Transverse colon (tissue), 4 donors: Measurements from ENCODE around the gene FANCC. TPM values are rescaled to one million over a fixed set of nuclear protein-coding genes. Genes with fewer than 3 reads are reported as not detected.

Experiments used
- DNase-seq: peaks from one replicate; pipeline ENCODE4 v3.0.0-alpha.2; 2019
- H3K27ac ChIP-seq, 4 donors: fragments of 200-600 bp; sonication (generic); 2 replicates each; pipeline ENCODE4 v1.5.1; 2016 to 2018; ENCODE audit warnings: inconsistent platforms in 4 of 4
- H3K27me3 ChIP-seq: fragments of 200-600 bp; sonication (generic); 2 replicates; pipeline ENCODE4 v1.5.1; 2017; ENCODE audit warnings: inconsistent platforms
- H3K36me3 ChIP-seq, 4 donors: fragments of 200-600 bp; sonication (generic); 2 replicates each; pipeline ENCODE4 v1.5.1; 2017 to 2019; ENCODE audit warnings: inconsistent platforms in 4 of 4
- H3K4me1 ChIP-seq, 4 donors: fragments of 200-600 bp; sonication (generic); 2 replicates each; pipeline ENCODE4 v1.5.1; 2017 to 2020; ENCODE audit warnings: inconsistent platforms in 4 of 4
- H3K4me3 ChIP-seq, 4 donors: fragments of 200-600 bp; sonication (generic); 1 replicate in 1 of 4; 2 replicates in 3 of 4; pipeline versions ENCODE4 v1.5.1 to v1.6.1; 2017 to 2019; ENCODE audit warnings: inconsistent platforms in 4 of 4
- H3K9me3 ChIP-seq, 2 donors: fragments of 200-600 bp; sonication (generic); 2 replicates each; pipeline ENCODE4 v1.5.1; 2017 to 2019; ENCODE audit warnings: inconsistent platforms in 2 of 2
- EP300 ChIP-seq: sonication (generic); formaldehyde crosslinking; IDR thresholded peaks from one replicate; pipeline ENCODE4 v1.6.1; 2017; ENCODE audit warnings: antibody characterized with exemption, low read depth
- POLR2A ChIP-seq: fragments of 450-650 bp; IDR thresholded peaks from one replicate; pipeline ENCODE4 v1.6.1; 2016; ENCODE audit warnings: antibody characterized with exemption, mild to moderate bottlenecking, moderate library complexity
- POLR2AphosphoS5 ChIP-seq, 3 donors: sonication (generic); formaldehyde crosslinking; IDR thresholded peaks; one replicate each; pipeline ENCODE4 v1.6.1; 2016; ENCODE audit warnings: antibody characterized with exemption in 3 of 3
- WGBS, 2 donors: methylation state at CpG; one replicate each; pipeline ENCODE4 v1.1.5; 2018; ENCODE audit warnings: low coverage in 1 of 2; 5-methylcytosine and 5-hydroxymethylcytosine counted together
- in situ Hi-C, 4 donors: fragments of 200-750 bp; cut with MboI; loops; one replicate each; pipeline versions ENCODE4 v1.15.0 to v1.15.1; 2017; ENCODE audit warnings: low sequenced_read_pairs in 3 of 4, low pct_ligation_motif_present in 1 of 4, low pct_unique_long_range_greater_than_20kb in 1 of 4
- intact Hi-C: fragments of 100-400 bp; cut with DNase I; formaldehyde crosslinking; loops from one replicate; pipeline ENCODE4 v1.15.1; 2023; ENCODE audit warnings: low total_unique reads
- total RNA-seq, 4 donors: library from RNA; depleted of rRNA; stranded (reverse); fragments of >200 nt; gene quantifications; one replicate each; pipeline ENCODE4 v1.1.0, GENCODE V29; 2016
- TF ChIP-seq, protein P1 (sequence below), 5 experiments: fragments of 200-600 bp in 3 of 5; fragments of 450-650 bp in 2 of 5; sonication (generic) in 3 of 5; IDR thresholded peaks; 1 replicate in 2 of 5; 2 replicates in 3 of 5; pipeline ENCODE4 v1.5.1; 2016 to 2017; ENCODE audit warnings: antibody characterized with exemption in 5 of 5, inconsistent platforms in 3 of 5, mild to moderate bottlenecking in 2 of 5, moderate library complexity in 1 of 5

The FANCC gene
- total RNA-seq, 4 donors from 2014 or later = 4.0 to 10.3 (median 9.5) TPM

DNA sequence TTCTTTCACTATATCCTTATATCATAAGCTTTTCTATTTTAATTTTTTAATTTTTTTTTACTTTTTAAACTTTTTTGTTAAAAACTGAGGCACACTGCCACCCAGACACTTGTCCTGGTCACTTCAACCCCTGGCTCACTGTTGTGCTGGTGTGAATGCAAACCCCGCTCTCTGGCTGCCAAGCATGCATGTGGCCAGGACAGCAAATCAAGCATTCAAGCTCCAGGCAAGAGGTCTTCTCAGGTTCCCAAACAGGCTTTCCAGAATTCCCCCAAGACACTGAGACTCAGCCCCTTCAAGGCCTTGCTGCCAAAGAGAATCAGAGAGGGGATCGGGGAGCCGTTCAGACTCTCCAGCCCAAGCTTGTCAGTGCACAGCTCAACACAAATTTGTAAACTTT is 139.9 kb downstream of the FANCC start:
- intact Hi-C loops (loop anchor here (2.0 kb wide), 1 partner anchor 59 kb away; no protein-coding TSS in a partner anchor), in situ Hi-C loops (no loop called here)
- WGBS, 2 donors = 100% methylated on average over 3 of the region's 3 CpGs

DNA sequence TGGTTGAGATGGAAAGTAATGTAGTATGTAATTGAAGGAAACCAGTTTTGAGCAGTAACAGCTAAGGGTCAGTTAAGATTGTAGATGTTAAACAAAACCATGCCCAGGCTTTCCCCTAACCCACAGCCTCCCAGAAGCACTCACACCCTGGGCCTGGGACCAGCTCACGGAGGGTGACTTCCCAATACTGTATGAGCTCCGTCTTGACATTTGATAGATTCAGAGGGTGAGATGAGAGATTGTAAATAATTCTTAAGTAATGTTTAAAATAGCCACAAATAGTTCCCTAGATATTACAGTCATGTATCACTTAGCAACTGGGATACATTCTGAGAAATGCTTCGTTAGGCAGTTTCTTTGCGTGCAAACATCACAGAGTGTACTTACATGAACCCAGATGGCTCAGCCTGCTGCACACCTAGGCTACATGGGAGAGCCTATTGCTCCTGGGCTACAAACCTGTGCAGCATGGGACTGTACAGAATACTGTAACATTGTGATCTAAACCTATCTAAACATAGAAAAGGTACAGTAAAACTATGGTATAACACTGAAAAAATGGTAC is 140.7 kb downstream of the FANCC start:
- Histone ChIP-seq H3K4me1 (peaks cover 0 to 2% (median 0%) of the 10 kb centered on the region in 4 donors), H3K4me3 (no peak overlapping the region), H3K9me3 (no peaks in the 10 kb centered on the region), H3K27me3 (no peaks in the 10 kb centered on the region), H3K36me3 (no peaks in the 10 kb centered on the region), H3K27ac (no peak overlapping the region)
- WGBS, 2 donors = 84 to 90% methylated on average over 4 of the region's 4 CpGs
- in situ Hi-C loops = no loop called here
- TF ChIP-seq, protein P1, sequence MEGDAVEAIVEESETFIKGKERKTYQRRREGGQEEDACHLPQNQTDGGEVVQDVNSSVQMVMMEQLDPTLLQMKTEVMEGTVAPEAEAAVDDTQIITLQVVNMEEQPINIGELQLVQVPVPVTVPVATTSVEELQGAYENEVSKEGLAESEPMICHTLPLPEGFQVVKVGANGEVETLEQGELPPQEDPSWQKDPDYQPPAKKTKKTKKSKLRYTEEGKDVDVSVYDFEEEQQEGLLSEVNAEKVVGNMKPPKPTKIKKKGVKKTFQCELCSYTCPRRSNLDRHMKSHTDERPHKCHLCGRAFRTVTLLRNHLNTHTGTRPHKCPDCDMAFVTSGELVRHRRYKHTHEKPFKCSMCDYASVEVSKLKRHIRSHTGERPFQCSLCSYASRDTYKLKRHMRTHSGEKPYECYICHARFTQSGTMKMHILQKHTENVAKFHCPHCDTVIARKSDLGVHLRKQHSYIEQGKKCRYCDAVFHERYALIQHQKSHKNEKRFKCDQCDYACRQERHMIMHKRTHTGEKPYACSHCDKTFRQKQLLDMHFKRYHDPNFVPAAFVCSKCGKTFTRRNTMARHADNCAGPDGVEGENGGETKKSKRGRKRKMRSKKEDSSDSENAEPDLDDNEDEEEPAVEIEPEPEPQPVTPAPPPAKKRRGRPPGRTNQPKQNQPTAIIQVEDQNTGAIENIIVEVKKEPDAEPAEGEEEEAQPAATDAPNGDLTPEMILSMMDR (IDR thresholded peaks at IDR 0.05) = no peak
- TF ChIP-seq POLR2A (no peak), EP300 (no peak), POLR2AphosphoS5 (IDR thresholded peaks at IDR 0.05) (no peak)
- DNase-seq = no peak
- intact Hi-C loops = loop anchor here (2.0 kb wide), 1 partner anchor 58 kb away; no protein-coding TSS in a partner anchor

More for the DNA sequence above, 139.9 kb downstream of the FANCC start:
- Histone ChIP-seq H3K9me3 (no peaks in the 10 kb centered on the region), H3K36me3 (no peaks in the 10 kb centered on the region), H3K27ac (no peak overlapping the region), H3K27me3 (no peaks in the 10 kb centered on the region), H3K4me1 (no peaks in the 10 kb centered on the region), H3K4me3 (no peak overlapping the region)
- DNase-seq = no peak
- TF ChIP-seq EP300 (no peak), POLR2AphosphoS5 (IDR thresholded peaks at IDR 0.05) (no peak)
- TF ChIP-seq, protein P1 (IDR thresholded peaks at IDR 0.05) = no peak

DNA sequence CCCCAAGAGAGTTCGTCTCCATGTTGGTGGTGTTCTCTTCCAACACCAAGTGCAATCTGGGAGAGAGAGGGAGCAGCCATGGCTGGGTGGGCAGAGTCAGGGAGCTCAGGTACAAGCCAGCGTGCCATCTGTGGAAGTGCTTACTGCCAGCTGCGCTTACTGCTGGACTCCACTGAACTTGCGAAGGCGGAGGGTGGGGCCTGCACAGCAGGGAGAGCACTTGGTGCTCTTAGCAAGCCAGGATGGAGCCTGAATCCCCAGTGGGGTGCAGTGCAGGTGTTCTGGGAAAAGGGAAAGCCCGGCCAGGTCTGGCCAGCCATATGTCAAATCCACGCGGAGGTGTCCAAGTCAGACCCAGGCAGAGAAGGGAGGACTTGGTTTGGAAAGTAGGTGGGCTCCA is 142.0 kb downstream of the FANCC start:
- Histone ChIP-seq H3K4me1 (peaks cover 0 to 5% (median 0%) of the 10 kb centered on the region in 4 donors), H3K36me3 (no peaks in the 10 kb centered on the region), H3K9me3 (no peaks in the 10 kb centered on the region), H3K27me3 (no peaks in the 10 kb centered on the region), H3K4me3 (no peak overlapping the region), H3K27ac (no peak overlapping the region)
- intact Hi-C loops (no loop called here), in situ Hi-C loops (no loop called here)
- WGBS, 2 donors = 98 to 100% methylated on average over 3 to 8 of the region's 8 CpGs
- TF ChIP-seq, protein P1 (IDR thresholded peaks at IDR 0.05) = no peak
- TF ChIP-seq EP300 = no peak
- no peak for TF ChIP-seq POLR2AphosphoS5 (IDR thresholded peaks at IDR 0.05)
- no peak for TF ChIP-seq POLR2A
- DNase-seq = no peak

DNA sequence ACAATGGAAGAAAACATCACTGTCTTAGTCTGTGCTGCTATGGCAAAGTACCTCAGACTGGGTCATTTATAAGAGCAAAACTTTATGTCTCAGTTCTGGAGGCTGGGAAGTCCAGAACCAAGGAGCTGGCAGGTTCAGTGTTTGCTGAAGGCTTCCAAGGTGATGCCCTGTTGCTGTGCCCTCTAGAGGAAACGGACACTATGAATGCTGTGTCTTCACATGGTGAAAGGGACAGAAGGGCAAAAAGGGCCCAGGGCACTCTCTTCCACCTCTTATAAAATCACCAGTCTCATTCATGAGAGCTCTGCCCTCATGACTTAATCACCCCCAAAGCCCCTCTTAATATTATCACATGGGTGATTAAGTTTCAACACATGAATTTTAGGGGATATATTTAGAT is 143.5 kb downstream of the FANCC start:
- in situ Hi-C loops = no loop called here
- H3K4me1 ChIP-seq = peaks cover 0 to 5% (median 0%) of the 10 kb centered on the region in 4 donors
- no peak for DNase-seq
- intact Hi-C loops = no loop called here
- no peak for TF ChIP-seq EP300
- TF ChIP-seq, protein P1 (IDR thresholded peaks at IDR 0.05) = no peak
- TF ChIP-seq POLR2A = no peak
- TF ChIP-seq POLR2AphosphoS5 (IDR thresholded peaks at IDR 0.05) = no peak
- H3K27ac ChIP-seq = no peak overlapping the region
- no peak overlapping the region for H3K4me3 ChIP-seq
- 60 to 83% methylated on average over 1 of the region's 1 CpG for WGBS, 2 donors
- H3K36me3 ChIP-seq = no peaks in the 10 kb centered on the region
- no peaks in the 10 kb centered on the region for H3K9me3 ChIP-seq
- no peaks in the 10 kb centered on the region for H3K27me3 ChIP-seq
